MV-4-11 (cell line): Measurements from ENCODE around the gene KLF13.

ENCODE experiments used
- DNase-seq: peaks from one replicate; lab custom pipeline; 2025; lab: John Stamatoyannopoulos, UW

The KLF13 gene

GRCh38 chr15:31316135-31316795, 10.4 kb upstream of the KLF13 start:
- no peak for DNase-seq

- DNase-seq = no peak
Measured at GRCh38 chr15:31317017-31317416, 9.6 kb upstream of the KLF13 start.

- DNase-seq = no peak
Measured at GRCh38 chr15:31317421-31318327, 9.0 kb upstream of the KLF13 start.

GRCh38 chr15:31318429-31318828, 8.2 kb upstream of the KLF13 start:
- DNase-seq = no peak

- DNase-seq = peak; percentile 55
Measured at GRCh38 chr15:31320022-31320421, 6.6 kb upstream of the KLF13 start.

GRCh38 chr15:31321418-31321817, 5.2 kb upstream of the KLF13 start:
- no peak for DNase-seq

GRCh38 chr15:31322504-31322903, 4.1 kb upstream of the KLF13 start:
- no peak for DNase-seq

- DNase-seq = no peak
Measured at GRCh38 chr15:31323627-31324026, 3.0 kb upstream of the KLF13 start.

- DNase-seq = peak; percentile 42
Measured at GRCh38 chr15:31324186-31324585, 2.4 kb upstream of the KLF13 start.

GRCh38 chr15:31324806-31325594, 1.6 kb upstream of the KLF13 start:
- DNase-seq = no peak

- DNase-seq = peak; percentile 31
Measured at GRCh38 chr15:31325595-31326155, 960 bp upstream of the KLF13 start.

- no peak for DNase-seq
Measured at GRCh38 chr15:31326875-31327668, 437 bp downstream of the KLF13 start.

- peak; percentile 35 for DNase-seq
Measured at GRCh38 chr15:31327669-31328427, 1.2 kb downstream of the KLF13 start.

- DNase-seq = peak; percentile 17
Measured at GRCh38 chr15:31328428-31328968, 1.9 kb downstream of the KLF13 start.

GRCh38 chr15:31328969-31329639, 2.5 kb downstream of the KLF13 start:
- no peak for DNase-seq

GRCh38 chr15:31329640-31330010, 3.0 kb downstream of the KLF13 start:
- DNase-seq = no peak

- no peak for DNase-seq
Measured at GRCh38 chr15:31330111-31330785, 3.6 kb downstream of the KLF13 start.

GRCh38 chr15:31330836-31331235, 4.2 kb downstream of the KLF13 start:
- DNase-seq = no peak

GRCh38 chr15:31331389-31331788, 4.8 kb downstream of the KLF13 start:
- peak; percentile 18 for DNase-seq
